CD4-positive, alpha-beta T cell (primary cell): Measurements from ENCODE around the gene TIMM23. TPM values are rescaled to one million over a fixed set of nuclear protein-coding genes. Genes with fewer than 3 reads are reported as not detected.

Experiments
- ATAC-seq: fragments of 200-7000 bp; cut with Tn5 transposase; one replicate; pipeline ENCODE4 v1.10.0; 2022; ENCODE audit warnings: mild to moderate bottlenecking; ENCODE audit not compliant: poor library complexity
- CTCF ChIA-PET: fragments of 350-600 bp; sonication (Branson Sonifier 250); formaldehyde crosslinking; loops from one replicate; lab custom pipeline; 2021; ENCODE audit warnings: antibody characterized with exemption, inconsistent platforms; lab: Charles Lee
- POLR2A ChIA-PET: fragments of 350-600 bp; sonication (Branson Sonifier 250); formaldehyde crosslinking; loops from one replicate; lab custom pipeline; 2021; ENCODE audit warnings: antibody characterized with exemption, inconsistent platforms; lab: Charles Lee
- DNase-seq, 14 experiments: peaks; one replicate each; pipeline ENCODE4 v3.0.0-alpha.2; 2013 to 2020; ENCODE audit warnings: mixed read lengths in 2 of 14
- H3K27ac ChIP-seq, 2 donors: one replicate each; pipeline versions ENCODE4 v1.5.1 to v1.7.0; 2013; ENCODE audit warnings: low read length in 2 of 2, low read depth in 1 of 2, mild to moderate bottlenecking in 1 of 2
- H3K27me3 ChIP-seq, 2 experiments: 1 replicate in 1 of 2; 2 replicates in 1 of 2; pipeline versions ENCODE4 v1.6.1 to v1.7.0; 2013; ENCODE audit warnings: low read length in 2 of 2, control low read depth in 1 of 2, mild to moderate bottlenecking in 1 of 2, moderate library complexity in 1 of 2; ENCODE audit not compliant: insufficient read depth in 2 of 2, control insufficient read depth in 1 of 2
- H3K36me3 ChIP-seq: one replicate; pipeline ENCODE4 v1.6.1; 2013; ENCODE audit warnings: low read length, control low read depth; ENCODE audit not compliant: insufficient read depth
- H3K4me1 ChIP-seq: one replicate; pipeline ENCODE4 v1.6.1; 2013; ENCODE audit warnings: low read length, control low read depth; ENCODE audit not compliant: insufficient read depth
- H3K4me3 ChIP-seq: one replicate; pipeline ENCODE4 v1.5.1; 2013; ENCODE audit warnings: mild to moderate bottlenecking, low read length, moderate library complexity
- H3K9me3 ChIP-seq, 2 experiments: 1 replicate in 1 of 2; 2 replicates in 1 of 2; pipeline versions ENCODE4 v1.6.1 to v1.7.0; 2013; ENCODE audit warnings: low read length in 2 of 2, mild to moderate bottlenecking in 2 of 2, control low read depth in 1 of 2, moderate library complexity in 1 of 2; ENCODE audit not compliant: control insufficient read depth in 1 of 2, insufficient read depth in 1 of 2
- H3K27ac Mint-ChIP-seq: one replicate; pipeline ENCODE4 v1.8.0; 2020; ENCODE audit warnings: mixed read lengths
- H3K27me3 Mint-ChIP-seq: one replicate; pipeline ENCODE4 v1.8.0; 2021; ENCODE audit warnings: mixed read lengths
- H3K36me3 Mint-ChIP-seq: one replicate; pipeline ENCODE4 v1.8.0; 2021; ENCODE audit warnings: low read depth, mixed read lengths
- H3K4me1 Mint-ChIP-seq: one replicate; pipeline ENCODE4 v1.8.0; 2021; ENCODE audit warnings: low read depth, mixed read lengths
- H3K4me3 Mint-ChIP-seq: one replicate; pipeline ENCODE4 v1.8.0; 2020; ENCODE audit warnings: mild to moderate bottlenecking, mixed read lengths
- H3K9me3 Mint-ChIP-seq: one replicate; pipeline ENCODE4 v1.8.0; 2020; ENCODE audit warnings: mixed read lengths
- CTCF ChIP-seq: fragments of 200-600 bp; IDR thresholded peaks from one replicate; pipeline ENCODE4 v1.8.0; 2022; ENCODE audit warnings: antibody characterized with exemption, mild to moderate bottlenecking
- intact Hi-C, 2 experiments: fragments of 100-400 bp; cut with DNase I in 1 of 2; cut with micrococcal nuclease in 1 of 2; formaldehyde crosslinking; loops; one replicate each; pipeline versions ENCODE4 v1.15.1 to v1.9.0; 2023 to 2025; cut with DNase I, micrococcal nuclease
- total RNA-seq, 174 experiments: library from RNA in 2 of 174; stranded (reverse) in 2 of 174; gene quantifications; one replicate each; pipeline ENCODE4 v1.2.3 and lab custom pipeline; 2021 to 2026

The TIMM23 gene
- total RNA-seq, 2 experiments from 2014 or later, result 32.2 to 32.9 TPM

GRCh38 chr10:46037107-46037825 is 65.0 kb downstream of the TIMM23 start:
- Mint-ChIP-seq H3K27me3 (no peaks in the 10 kb centered on the region), H3K9me3 (no peaks in the 10 kb centered on the region), H3K36me3 (no peaks in the 10 kb centered on the region), H3K4me1 (no peaks in the 10 kb centered on the region), H3K27ac (no peak overlapping the region), H3K4me3 (no peak overlapping the region)
- Histone ChIP-seq H3K27ac (no peak overlapping the region), H3K4me1 (no peaks in the 10 kb centered on the region), H3K27me3 (no peaks in the 10 kb centered on the region), H3K36me3 (no peaks in the 10 kb centered on the region), H3K9me3 (no peaks in the 10 kb centered on the region), H3K4me3 (no peak overlapping the region)
- ATAC-seq (no peak), DNase-seq (no peak)
- ChIA-PET CTCF (no interaction called here), POLR2A (no interaction called here)
- intact Hi-C loops, result loop anchor here (10.0 kb wide), 2 partner anchors 218 to 802 kb away; no protein-coding TSS in a partner anchor
- no peak for TF ChIP-seq CTCF

- H3K4me3 Mint-ChIP-seq, result no peak overlapping the region
- Histone ChIP-seq H3K27me3 (no peaks in the 10 kb centered on the region), H3K9me3 (no peaks in the 10 kb centered on the region), H3K36me3 (no peaks in the 10 kb centered on the region), H3K4me1 (no peaks in the 10 kb centered on the region), H3K4me3 (no peak overlapping the region), H3K27ac (no peak overlapping the region)
- no peaks in the 10 kb centered on the region for H3K27me3 Mint-ChIP-seq
- ChIA-PET CTCF (no interaction called here), POLR2A (no interaction called here)
- DNase-seq (no peak), ATAC-seq (no peak)
- no peak overlapping the region for H3K27ac Mint-ChIP-seq
- TF ChIP-seq CTCF, result no peak
- no peaks in the 10 kb centered on the region for H3K9me3 Mint-ChIP-seq
- intact Hi-C loops, result no loop called here
- no peaks in the 10 kb centered on the region for H3K36me3 Mint-ChIP-seq
- no peaks in the 10 kb centered on the region for H3K4me1 Mint-ChIP-seq
Observed at GRCh38 chr10:46040004-46040403, 67.7 kb downstream of the TIMM23 start.

GRCh38 chr10:46042527-46042926 is 70.2 kb downstream of the TIMM23 start:
- Mint-ChIP-seq H3K4me1 (no peaks in the 10 kb centered on the region), H3K9me3 (no peaks in the 10 kb centered on the region), H3K27me3 (no peaks in the 10 kb centered on the region), H3K4me3 (no peak overlapping the region), H3K36me3 (no peaks in the 10 kb centered on the region), H3K27ac (no peak overlapping the region)
- DNase-seq (no peak), ATAC-seq (no peak)
- Histone ChIP-seq H3K27me3 (no peaks in the 10 kb centered on the region), H3K4me1 (no peaks in the 10 kb centered on the region), H3K9me3 (no peaks in the 10 kb centered on the region), H3K36me3 (no peaks in the 10 kb centered on the region), H3K4me3 (no peak overlapping the region), H3K27ac (no peak overlapping the region)
- ChIA-PET CTCF (no interaction called here), POLR2A (no interaction called here)
- intact Hi-C loops, result no loop called here
- TF ChIP-seq CTCF, result no peak
